ENCODE measurements around the gene SLC41A3. TPM values are rescaled to one million over a fixed set of nuclear protein-coding genes. Genes with fewer than 3 reads are reported as not detected.

SLC41A3 gene
- total and polyA plus RNA-seq, 2 of the 8 experiments (the other 6 are each of a cell fraction or from before 2014, with no cell fraction given) = 30.2 to 56.4 TPM

- TF ChIP-seq HDAC2 (IDR thresholded peaks at IDR 0.05; ENCODE audit: borderline replicate concordance in 1 of 2, low read depth in 2 of 2, low read length in 2 of 2) = no peak
- TF ChIP-seq CHD2 (IDR thresholded peaks at IDR 0.05; ENCODE audit: low read length) = no peak
- TF ChIP-seq TAF7 (optimal IDR thresholded peaks at IDR 0.05; ENCODE audit: borderline replicate concordance, low read depth, low read length) = no peak
- no peak for TF ChIP-seq CEBPB (IDR thresholded peaks at IDR 0.05; ENCODE audit: low read depth, low read length)
- no peak for TF ChIP-seq BCL11A (IDR thresholded peaks at IDR 0.05; ENCODE audit: low read depth in 2 of 2, low read length in 2 of 2)
- no peak for TF ChIP-seq MAFK (IDR thresholded peaks at IDR 0.05; ENCODE audit: low read depth, low read length)
- TF ChIP-seq RAD21 (IDR thresholded peaks at IDR 0.05 in 1 of 2, conservative IDR thresholded peaks at IDR 0.05 in 1 of 2; ENCODE audit: low read depth in 2 of 2, low read length in 2 of 2) = peak; percentile 41 to 66
- TF ChIP-seq CHD1 (IDR thresholded peaks at IDR 0.05; ENCODE audit: low read depth, low read length) = no peak
- TF ChIP-seq TBP (IDR thresholded peaks at IDR 0.05; ENCODE audit: low read depth, low read length) = no peak
- TF ChIP-seq E2F6 (IDR thresholded peaks at IDR 0.05) = 0 out of 2 replicates have a peak, but pooled peaks have one; percentile 17
- TF ChIP-seq TEAD4 (IDR thresholded peaks at IDR 0.05; ENCODE audit: low read depth, low read length) = no peak
- no peak for TF ChIP-seq FOSL1 (IDR thresholded peaks at IDR 0.05; ENCODE audit: insufficient read depth, low read depth, low read length)
Measured at GRCh38 chr3:126132751-126133511, 49.0 kb upstream of the SLC41A3 start (continued).
